OCI-LY3 (cell line): Measurements from ENCODE around the gene SIRT3.

Experiments
- CTCF ChIP-seq: fragments of 200-600, 300-600 bp; sonication (generic); IDR thresholded peaks from 2 replicates; pipeline ENCODE4 v1.5.1; 2014; ENCODE audit warnings: antibody characterized with exemption, low read length, low read depth
- EZH2phosphoT487 ChIP-seq: fragments of 200-600 bp; shearing (Covaris generic); IDR thresholded peaks from 2 replicates; pipeline ENCODE4 v1.6.1; 2018; ENCODE audit warnings: antibody characterized with exemption, mixed run types, low read depth

GRCh38 chr11:251550-251949 is 15.4 kb upstream of the SIRT3 start:
- TF ChIP-seq CTCF (no peak), EZH2phosphoT487 (no peak)
